ENCODE measurements around the gene TBX21.
"Not testable (repeated sequence)": the region's sequence is repeated elsewhere in the genome, so short reads cannot be mapped to it uniquely, and the experiment has no call there.

TBX21 gene

GRCh38 chr17:47733674-47734410 lies 806 bp downstream of the TBX21 start:
- no peak for DNase-seq

GRCh38 chr17:47735139-47735464 lies 2.1 kb downstream of the TBX21 start:
- no peak for DNase-seq

GRCh38 chr17:47735536-47736011 lies 2.5 kb downstream of the TBX21 start:
- no peak for DNase-seq

GRCh38 chr17:47736501-47737495 lies 3.8 kb downstream of the TBX21 start:
- no peak for DNase-seq

GRCh38 chr17:47738178-47738577 lies 5.1 kb downstream of the TBX21 start:
- no peak for DNase-seq

- no peak for DNase-seq
Observed at GRCh38 chr17:47739150-47739549, 6.1 kb downstream of the TBX21 start.

GRCh38 chr17:47739945-47740344 lies 6.9 kb downstream of the TBX21 start:
- DNase-seq: not testable (repeated sequence)

GRCh38 chr17:47741109-47741792 lies 8.2 kb downstream of the TBX21 start:
- DNase-seq: no peak

- no peak for DNase-seq
Observed at GRCh38 chr17:47741793-47742145, 8.7 kb downstream of the TBX21 start.

- DNase-seq: no peak
Observed at GRCh38 chr17:47742319-47743181, 9.5 kb downstream of the TBX21 start.

- DNase-seq: no peak
Observed at GRCh38 chr17:47744168-47745036, 11.4 kb downstream of the TBX21 start.

- no peak for DNase-seq
Observed at GRCh38 chr17:47745037-47745380, 12.0 kb downstream of the TBX21 start.

GRCh38 chr17:47751471-47751870 lies 18.4 kb downstream of the TBX21 start:
- no peak for DNase-seq

- no peak for DNase-seq
Observed at GRCh38 chr17:47757386-47757785, 24.4 kb downstream of the TBX21 start.

GRCh38 chr17:47760409-47761140 lies 27.5 kb downstream of the TBX21 start:
- no peak for DNase-seq

- no peak for DNase-seq
Observed at GRCh38 chr17:47762728-47763127, 29.7 kb downstream of the TBX21 start.

- DNase-seq: no peak
Observed at GRCh38 chr17:47763913-47764582, 31.0 kb downstream of the TBX21 start.

- not testable (repeated sequence) for DNase-seq
Observed at GRCh38 chr17:47773649-47774048, 40.6 kb downstream of the TBX21 start.

- DNase-seq: no peak
Observed at GRCh38 chr17:47774331-47774730, 41.3 kb downstream of the TBX21 start.

GRCh38 chr17:47774987-47775580 lies 42.0 kb downstream of the TBX21 start:
- DNase-seq: no peak
